Osteoblast (primary cell): ENCODE data around the gene C4orf50. TPM values are rescaled to one million over a fixed set of nuclear protein-coding genes. Genes with fewer than 3 reads are reported as not detected.

Experiments
- DNase-seq: peaks from one replicate; pipeline ENCODE4 v3.0.0; 2011; ENCODE audit warnings: low spot score, mixed read lengths; ENCODE audit not compliant: insufficient read length; ENCODE audit errors: missing footprints
- H2AFZ ChIP-seq: 2 replicates; pipeline ENCODE4 v1.6.0; 2011; ENCODE audit warnings: mild to moderate bottlenecking, low read length
- H3K27ac ChIP-seq: 2 replicates; pipeline ENCODE4 v1.5.1; 2011; ENCODE audit warnings: mild to moderate bottlenecking, low read depth, low read length, moderate library complexity
- H3K27me3 ChIP-seq: 2 replicates; pipeline ENCODE4 v1.6.0; 2012; ENCODE audit warnings: mild to moderate bottlenecking, control low read depth, inconsistent platforms, low read length, moderate library complexity; ENCODE audit not compliant: insufficient read depth
- H3K36me3 ChIP-seq: 2 replicates; pipeline ENCODE4 v1.5.1; 2011; ENCODE audit warnings: mild to moderate bottlenecking, low read length, control low read depth, moderate library complexity; ENCODE audit not compliant: insufficient read depth
- H3K4me1 ChIP-seq: 2 replicates; pipeline ENCODE4 v1.5.1; 2011; ENCODE audit warnings: mild to moderate bottlenecking, low read length, control low read depth, moderate library complexity; ENCODE audit not compliant: insufficient read depth
- H3K4me2 ChIP-seq: 2 replicates; pipeline ENCODE4 v1.6.0; 2011; ENCODE audit warnings: mild to moderate bottlenecking, low read length; ENCODE audit not compliant: insufficient read depth
- H3K4me3 ChIP-seq: fragments of 200-600 bp; sonication (generic); 3 replicates; pipeline ENCODE4 v1.5.1; 2012; ENCODE audit warnings: mild to moderate bottlenecking, low read length, inconsistent platforms; ENCODE audit not compliant: insufficient read depth
- H3K79me2 ChIP-seq: 2 replicates; pipeline ENCODE4 v1.6.0; 2012; ENCODE audit warnings: mild to moderate bottlenecking, low read length, control low read depth, inconsistent platforms; ENCODE audit not compliant: insufficient read depth
- H3K9me3 ChIP-seq: 2 replicates; pipeline ENCODE4 v1.5.1; 2011; ENCODE audit warnings: low read depth, low read length, control low read depth
- H4K20me1 ChIP-seq: 2 replicates; pipeline ENCODE4 v1.6.0; 2012; ENCODE audit warnings: mild to moderate bottlenecking, low read length, control low read depth; ENCODE audit not compliant: insufficient read depth
- CTCF ChIP-seq: IDR thresholded peaks from 2 replicates; pipeline ENCODE4 v1.5.1; 2011; ENCODE audit warnings: mild to moderate bottlenecking, low read depth, low read length, moderate library complexity; ENCODE audit errors: extremely low read depth
- total RNA-seq: library from RNA; depleted of rRNA; stranded (reverse); fragments of >200 nt; gene quantifications from 2 replicates; pipeline ENCODE4 v1.2.3, GENCODE V29; 2012

Gene C4orf50
- total RNA-seq, 1 donor, result not detected

- DNase-seq, result peak; percentile 44
- Histone ChIP-seq H3K27ac (no peak overlapping the region), H3K27me3 (no peaks in the 10 kb centered on the region), H3K4me3 (no peak overlapping the region), H3K79me2 (no peaks in the 10 kb centered on the region), H3K36me3 (no peaks in the 10 kb centered on the region), H4K20me1 (no peaks in the 10 kb centered on the region), H3K4me1 (no peaks in the 10 kb centered on the region), H2AFZ (no peak overlapping the region), H3K4me2 (no peak overlapping the region), H3K9me3 (no peaks in the 10 kb centered on the region)
- TF ChIP-seq CTCF, result no peak
Measured at GRCh38 chr4:6048537-6048936, 30.3 kb upstream of the C4orf50 start.

- H3K4me1 ChIP-seq, result no peaks in the 10 kb centered on the region
- H3K27ac ChIP-seq, result no peak overlapping the region
- H3K4me3 ChIP-seq, result no peak overlapping the region
- no peak for TF ChIP-seq CTCF
- H3K4me2 ChIP-seq, result no peak overlapping the region
- H3K36me3 ChIP-seq, result no peaks in the 10 kb centered on the region
- no peaks in the 10 kb centered on the region for H3K27me3 ChIP-seq
- peak; percentile 31 for DNase-seq
- no peaks in the 10 kb centered on the region for H3K9me3 ChIP-seq
- no peaks in the 10 kb centered on the region for H4K20me1 ChIP-seq
- H2AFZ ChIP-seq, result no peak overlapping the region
- no peaks in the 10 kb centered on the region for H3K79me2 ChIP-seq
Measured at GRCh38 chr4:6047130-6047673, 29.0 kb upstream of the C4orf50 start.

DNA sequence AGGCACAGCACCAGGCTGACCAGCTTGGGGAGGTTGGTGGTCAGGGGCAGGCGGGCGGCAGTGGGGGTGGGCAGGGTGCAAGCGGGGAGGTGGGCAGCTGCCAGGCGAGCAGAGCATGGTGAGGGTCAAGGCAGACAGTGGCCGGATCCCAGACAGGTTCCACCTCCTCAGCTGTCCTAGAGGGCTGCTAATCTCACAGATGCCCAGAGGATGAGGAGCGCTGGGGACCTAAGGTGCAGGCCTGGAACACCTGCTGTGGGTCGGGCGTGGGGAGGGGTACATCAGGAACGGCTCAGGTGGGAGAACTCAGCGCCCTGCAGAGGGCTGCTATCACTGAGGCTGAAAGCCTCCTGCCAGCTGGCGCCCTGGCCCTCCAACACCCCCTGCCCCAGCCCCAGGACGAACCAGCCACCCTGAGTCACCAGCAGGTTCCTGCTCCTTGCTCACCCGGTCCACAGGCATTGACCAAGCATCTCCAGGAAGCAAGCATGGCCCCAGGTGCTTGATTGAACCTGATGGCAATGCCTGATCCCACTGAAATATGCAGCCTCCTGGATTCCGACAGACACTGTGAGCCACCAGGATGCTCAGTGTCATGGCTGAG is 28.4 kb upstream of the C4orf50 start:
- H3K4me2 ChIP-seq, result no peak overlapping the region
- no peaks in the 10 kb centered on the region for H3K27me3 ChIP-seq
- no peaks in the 10 kb centered on the region for H3K79me2 ChIP-seq
- no peak overlapping the region for H3K27ac ChIP-seq
- TF ChIP-seq CTCF, result no peak
- H4K20me1 ChIP-seq, result no peaks in the 10 kb centered on the region
- no peaks in the 10 kb centered on the region for H3K4me1 ChIP-seq
- peak; percentile 68 for DNase-seq
- no peak overlapping the region for H3K4me3 ChIP-seq
- no peak overlapping the region for H2AFZ ChIP-seq
- no peaks in the 10 kb centered on the region for H3K36me3 ChIP-seq
- no peaks in the 10 kb centered on the region for H3K9me3 ChIP-seq

- Histone ChIP-seq H3K4me3 (no peak overlapping the region), H4K20me1 (no peaks in the 10 kb centered on the region), H3K4me1 (no peaks in the 10 kb centered on the region), H2AFZ (no peak overlapping the region), H3K79me2 (no peaks in the 10 kb centered on the region), H3K27me3 (no peaks in the 10 kb centered on the region), H3K4me2 (no peak overlapping the region), H3K27ac (no peak overlapping the region), H3K36me3 (no peaks in the 10 kb centered on the region), H3K9me3 (no peaks in the 10 kb centered on the region)
- peak; percentile 57 for DNase-seq
- no peak for TF ChIP-seq CTCF
Measured at GRCh38 chr4:6044805-6045204, 26.6 kb upstream of the C4orf50 start.
